HFF-Myc (cell line): ENCODE measurements around the gene HLX.

Experiments
- DNase-seq: peaks from one replicate; pipeline ENCODE4 v3.0.0-alpha.2; 2011; ENCODE audit warnings: low read depth; ENCODE audit errors: extremely low read depth
- H3K4me3 ChIP-seq: replicated peaks from 2 replicates; pipeline ENCODE4 v1.5.1; 2011; ENCODE audit warnings: low read depth, mild to moderate bottlenecking, control low read depth, low read length
- CTCF ChIP-seq: IDR thresholded peaks from 2 replicates; pipeline ENCODE4 v1.5.1; 2012; ENCODE audit warnings: mild to moderate bottlenecking, low read depth, low read length, control low read depth; ENCODE audit errors: missing control alignments

The HLX gene

GRCh38 chr1:220915954-220916353 is 36.7 kb downstream of the HLX start:
- no peak for TF ChIP-seq CTCF
- no peak overlapping the region for H3K4me3 ChIP-seq
- DNase-seq: no peak

- DNase-seq: no peak
- no peak overlapping the region for H3K4me3 ChIP-seq
- TF ChIP-seq CTCF: no peak
These were observed 37.9 kb downstream of the HLX start for GRCh38 chr1:220917101-220917500.

- H3K4me3 ChIP-seq: no peak overlapping the region
- DNase-seq: no peak
- TF ChIP-seq CTCF: no peak
These were observed 38.4 kb downstream of the HLX start for GRCh38 chr1:220917535-220918209.

- TF ChIP-seq CTCF: no peak
- DNase-seq: no peak
- no peak overlapping the region for H3K4me3 ChIP-seq
These were observed 39.2 kb downstream of the HLX start for GRCh38 chr1:220918285-220918951.

- TF ChIP-seq CTCF: no peak
- H3K4me3 ChIP-seq: no peak overlapping the region
- no peak for DNase-seq
These were observed 41.7 kb downstream of the HLX start for GRCh38 chr1:220920967-220921366.

GRCh38 chr1:220921498-220921897 is 42.3 kb downstream of the HLX start:
- DNase-seq: no peak
- no peak overlapping the region for H3K4me3 ChIP-seq
- no peak for TF ChIP-seq CTCF
